Limb (tissue), 2 donors: ENCODE results near the gene FLOT2.
A peak's percentile ranks its signal among the peaks of the same experiment; 100 is the strongest.
"Not testable (repeated sequence)": the region's sequence is repeated elsewhere in the genome, so short reads cannot be mapped to it uniquely, and the experiment has no call there.

Experiments
- DNase-seq, 2 donors: peaks; one replicate each; pipeline ENCODE4 v3.0.0-alpha.2; 2016; ENCODE audit errors: extremely low spot score in 2 of 2

Gene FLOT2

DNA sequence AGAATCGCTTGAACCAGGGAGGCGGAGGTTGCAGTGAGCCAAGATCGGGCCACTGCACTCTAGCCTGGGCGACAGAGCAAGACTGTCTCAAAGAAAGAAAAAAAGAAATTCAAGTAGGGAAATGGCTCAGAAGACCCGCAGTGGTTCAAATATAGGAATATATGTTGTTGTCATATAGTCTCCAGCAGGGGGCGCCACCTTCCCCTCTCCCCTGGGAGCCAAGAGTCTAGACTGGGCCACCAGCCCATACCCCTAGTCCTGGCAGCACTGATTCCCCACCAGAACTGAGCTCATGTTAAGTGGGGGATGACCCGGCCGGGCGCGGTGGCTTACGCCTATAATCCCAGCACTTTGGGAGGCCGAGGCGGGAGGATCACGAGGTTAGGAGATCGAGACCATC is 48.9 kb downstream of the FLOT2 start:
- not testable (repeated sequence) for DNase-seq

DNA sequence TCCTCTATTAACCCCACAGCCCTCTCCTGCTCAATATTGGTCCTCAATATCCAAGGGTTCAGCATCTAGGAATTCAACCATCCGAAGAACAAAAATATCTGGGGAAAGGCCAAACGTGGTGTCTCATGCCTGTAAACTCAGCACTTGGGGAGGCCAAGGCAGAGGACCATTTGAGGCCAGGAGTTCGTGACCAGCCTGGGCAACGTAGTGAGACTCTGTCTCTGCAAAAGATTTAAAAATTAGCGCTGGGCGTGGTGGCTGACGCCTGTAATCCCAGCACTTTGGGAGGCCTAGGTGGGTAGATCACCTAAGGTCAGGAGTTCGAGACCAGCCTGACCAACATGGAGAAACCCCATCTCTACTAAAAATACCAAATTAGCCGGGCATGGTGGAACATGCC is 50.8 kb downstream of the FLOT2 start:
- DNase-seq: not testable (repeated sequence)

DNA sequence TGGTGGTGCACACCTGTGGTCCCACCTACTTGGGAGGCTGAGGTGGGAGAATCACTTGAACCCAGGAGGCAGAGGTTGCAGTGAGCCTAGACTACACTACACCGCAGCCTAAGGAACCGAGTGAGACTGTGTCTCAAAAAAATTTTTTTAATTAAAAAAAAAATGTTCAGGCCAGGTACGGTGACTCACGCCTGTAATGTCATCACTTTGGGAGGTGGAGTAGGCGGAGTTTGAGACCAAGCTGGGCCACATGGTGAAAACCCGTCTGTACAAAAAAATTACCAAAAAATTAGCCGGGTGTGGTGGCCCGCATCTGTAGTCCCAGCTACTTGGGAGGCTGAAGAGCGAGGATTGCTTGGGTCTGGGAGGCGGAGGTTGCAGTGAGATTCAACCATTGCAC is 51.3 kb downstream of the FLOT2 start:
- DNase-seq: no peak

DNA sequence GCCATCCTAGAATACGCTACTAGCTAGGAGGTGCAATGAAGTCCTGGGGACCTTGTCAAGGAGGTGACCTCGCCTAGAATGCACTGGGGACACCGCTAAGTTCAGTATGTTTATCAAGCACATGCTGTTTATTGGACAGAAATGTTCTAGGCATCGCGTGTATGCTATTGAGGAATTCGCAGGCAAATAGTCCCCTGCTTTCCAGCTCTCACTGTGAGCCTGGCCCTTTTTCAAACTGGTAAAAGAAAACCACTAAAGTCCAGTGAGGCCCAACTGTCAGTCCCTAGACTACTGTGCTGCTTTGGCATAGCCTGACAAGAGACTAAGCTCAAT is 53.8 kb downstream of the FLOT2 start:
- DNase-seq: no peak

DNA sequence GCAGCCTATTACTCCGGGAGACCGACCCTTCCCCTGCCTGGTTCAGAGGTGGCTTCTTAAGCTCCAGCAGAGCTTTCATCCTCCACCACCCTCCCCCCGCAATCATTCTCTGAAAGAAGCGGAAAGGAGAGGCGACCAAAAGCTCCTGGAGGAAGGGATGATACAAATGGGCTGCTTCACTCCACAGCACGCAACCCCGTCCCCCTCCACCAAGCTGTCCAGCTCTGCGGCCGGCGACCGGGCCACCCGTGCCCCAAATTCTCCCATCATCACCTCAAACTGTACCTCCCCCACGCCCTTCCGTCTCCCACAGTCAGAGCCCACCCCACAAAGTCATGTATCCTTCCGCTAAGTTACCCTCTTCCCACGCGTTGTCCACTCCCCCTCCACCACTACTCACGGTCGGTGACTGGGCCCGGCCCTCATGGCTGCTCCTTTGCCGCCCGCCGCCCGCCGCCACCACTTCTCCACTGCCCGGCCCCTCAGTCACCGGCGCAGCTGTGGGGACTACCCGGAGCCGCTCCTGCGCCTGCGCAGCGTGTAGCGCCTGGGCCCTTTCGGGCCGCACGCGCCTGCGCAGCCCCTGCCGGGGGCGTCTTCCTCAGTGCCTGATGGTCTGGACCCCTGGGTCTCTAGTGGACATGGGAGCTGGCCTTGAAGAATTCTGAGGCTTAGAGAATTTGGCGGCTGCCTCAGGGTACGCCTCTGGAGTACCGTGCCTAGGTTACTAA is 55.1 kb downstream of the FLOT2 start, which contains the start of gene FAM222B:
Gene FAM222B, minus strand, starts transcription at position 509 of the 731 bp plus-strand sequence. CDS start 76,123 bp downstream, outside the sequence.
- DNase-seq: peak; percentile 90 to 91

DNA sequence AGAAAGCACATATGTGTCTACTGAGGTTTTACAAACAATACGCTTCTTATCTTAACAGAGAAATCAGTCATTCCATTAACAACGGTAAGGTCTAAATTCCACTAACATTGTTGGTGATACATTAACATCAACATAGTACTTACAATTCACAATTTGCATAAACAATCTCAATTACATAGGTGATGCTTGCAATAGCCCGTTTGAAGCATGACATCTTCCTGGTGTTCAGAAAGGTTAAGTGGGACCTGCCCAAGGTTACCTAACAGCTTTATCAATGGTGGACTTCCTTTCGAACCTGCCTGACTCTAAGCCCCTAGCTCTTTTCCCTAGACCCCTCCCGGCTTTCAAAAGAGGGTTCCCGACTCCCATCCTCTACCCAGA is 55.6 kb downstream of the FLOT2 start:
- no peak for DNase-seq

DNA sequence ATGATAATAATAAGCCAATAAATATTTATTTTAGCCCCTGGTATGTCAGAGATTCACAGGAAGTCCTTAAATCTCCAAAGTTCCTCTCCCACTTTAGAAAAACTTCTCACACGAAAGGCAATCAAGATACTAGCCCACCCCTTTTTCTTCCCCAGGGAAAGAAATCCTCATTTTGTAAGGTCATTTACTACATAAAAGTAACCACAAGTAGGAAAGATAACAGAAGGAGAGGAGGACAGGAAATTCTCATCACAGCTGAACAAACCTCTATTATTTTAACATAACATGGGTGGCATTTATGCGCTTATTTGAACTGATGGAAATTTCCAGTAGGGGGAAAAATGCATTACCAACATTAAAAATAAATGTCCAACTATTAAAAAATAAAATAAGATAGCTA is 58.3 kb downstream of the FLOT2 start:
- DNase-seq: no peak

DNA sequence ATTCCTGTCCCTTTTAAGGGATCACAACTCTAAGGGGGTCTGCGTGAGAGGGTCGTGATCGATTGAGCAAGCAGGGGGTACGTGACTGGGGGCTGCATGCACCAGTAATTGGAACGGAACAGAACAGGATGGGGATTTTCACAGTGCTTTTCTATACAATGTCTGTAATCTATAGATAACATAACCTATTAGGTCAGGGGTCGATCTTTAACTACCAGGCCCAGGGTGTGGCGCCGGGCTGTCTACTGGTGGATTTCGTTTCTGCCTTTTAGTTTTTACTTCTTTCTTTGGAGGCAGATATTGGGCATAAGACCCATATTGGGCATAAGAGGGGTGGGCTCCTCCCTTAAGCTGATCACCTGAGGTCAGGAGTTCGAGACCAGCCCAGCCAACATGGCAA is 61.0 kb downstream of the FLOT2 start:
- DNase-seq: not testable (repeated sequence)

DNA sequence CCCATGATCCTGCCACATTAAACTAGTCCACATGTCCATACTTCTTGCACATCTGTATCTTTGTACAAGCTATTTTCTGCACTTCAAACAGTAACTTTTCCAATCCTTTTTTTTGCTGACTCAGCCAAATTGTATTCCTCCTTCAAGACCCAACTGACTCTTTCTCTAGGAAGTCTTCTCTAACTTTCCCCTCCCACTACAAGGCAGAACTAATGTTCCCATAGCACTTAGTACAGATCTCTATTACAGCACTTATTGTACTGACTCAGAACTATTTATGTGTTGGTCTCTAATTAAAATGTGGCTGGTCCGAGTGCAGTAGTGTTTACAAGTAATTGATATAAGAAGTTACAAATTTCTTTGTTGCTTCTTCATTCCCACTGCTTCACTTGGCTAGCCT is 63.1 kb downstream of the FLOT2 start:
- no peak for DNase-seq
